GM18520 (cell line): ENCODE measurements around the gene PLAC1.

Source experiments
- ATAC-seq: cut with Tn5 transposase; IDR thresholded peaks from one replicate; pipeline ENCODE4 v1.9.1; 2021; ENCODE audit not compliant: unreplicated experiment

PLAC1 gene

DNA sequence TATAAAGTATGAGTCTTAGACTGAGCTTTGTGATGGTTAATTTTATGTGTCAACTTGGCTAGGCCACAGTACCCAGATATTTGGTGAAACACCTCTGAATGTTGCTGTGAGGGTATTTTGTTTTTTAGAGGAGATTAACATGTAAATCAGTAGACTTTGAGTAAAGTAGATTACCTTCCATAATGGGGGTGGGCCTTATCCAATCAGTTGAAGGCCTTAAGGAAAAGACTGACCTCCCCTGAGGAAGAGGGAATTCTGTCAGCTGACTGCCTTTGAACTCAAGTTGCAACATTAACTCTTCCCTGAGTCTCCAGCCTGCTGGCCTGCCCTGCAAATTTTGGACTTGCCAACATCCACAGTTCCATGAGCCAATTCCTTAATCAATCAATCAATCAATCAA, 66.0 kb downstream of the PLAC1 start:
- no peak for ATAC-seq

- no peak for ATAC-seq
Observed at GRCh38 chrX:134591502-134591901, 66.8 kb downstream of the PLAC1 start.

DNA sequence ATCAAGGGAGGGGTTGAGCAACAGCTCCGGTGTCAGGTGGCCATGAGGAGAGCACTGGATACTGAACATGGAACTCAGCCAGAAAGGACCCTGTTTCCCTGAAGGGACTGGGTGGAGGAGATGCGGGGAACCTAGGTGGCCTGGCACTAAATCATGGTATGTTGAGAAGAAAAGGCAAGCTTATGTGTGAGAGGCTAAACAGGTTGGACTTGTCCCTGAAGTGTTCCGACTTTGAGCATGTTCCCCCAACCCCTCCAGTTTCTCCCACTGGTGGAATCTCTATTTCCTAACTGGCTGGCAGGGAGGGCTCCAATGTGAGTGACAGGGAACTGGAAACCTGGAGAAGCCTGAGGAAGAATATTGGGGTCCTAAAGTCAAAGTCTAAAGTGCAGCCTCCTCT, 69.5 kb downstream of the PLAC1 start:
- no peak for ATAC-seq

DNA sequence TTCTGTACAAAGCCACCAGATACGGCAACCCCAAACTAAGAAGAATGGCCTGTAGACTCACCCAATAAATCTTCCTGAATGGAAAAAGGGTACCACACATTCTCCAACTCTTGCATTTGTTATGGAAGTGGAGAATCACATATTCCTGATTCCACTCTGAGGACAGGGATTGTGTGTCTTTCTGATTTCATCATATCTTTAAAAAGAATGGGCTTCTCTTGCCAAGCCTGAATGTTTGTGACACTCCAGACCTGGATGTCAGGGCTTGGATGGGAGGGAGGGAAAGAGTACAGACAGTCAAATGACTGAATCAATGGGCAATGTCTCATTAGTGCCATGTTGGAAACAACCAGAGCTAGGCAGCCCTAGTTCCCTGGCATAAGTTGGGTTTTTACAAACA, 77.4 kb downstream of the PLAC1 start:
- no peak for ATAC-seq

DNA sequence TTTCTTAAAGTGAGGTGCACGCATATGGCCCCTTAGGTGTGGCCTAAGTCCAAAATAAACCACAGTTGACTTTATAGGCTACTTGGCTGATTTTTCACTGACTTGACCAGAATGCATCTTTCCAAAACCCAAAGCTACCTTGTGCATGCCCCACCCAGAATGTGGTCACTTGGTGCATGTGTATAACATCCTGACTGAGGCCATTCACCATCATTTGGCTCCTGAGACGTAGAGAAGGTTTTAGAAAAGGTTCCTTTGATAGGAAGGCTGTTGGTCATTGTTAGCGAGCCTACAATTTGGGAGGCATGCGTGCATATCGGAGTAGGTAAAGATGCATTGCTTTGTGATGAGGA, 84.6 kb downstream of the PLAC1 start:
- no peak for ATAC-seq

DNA sequence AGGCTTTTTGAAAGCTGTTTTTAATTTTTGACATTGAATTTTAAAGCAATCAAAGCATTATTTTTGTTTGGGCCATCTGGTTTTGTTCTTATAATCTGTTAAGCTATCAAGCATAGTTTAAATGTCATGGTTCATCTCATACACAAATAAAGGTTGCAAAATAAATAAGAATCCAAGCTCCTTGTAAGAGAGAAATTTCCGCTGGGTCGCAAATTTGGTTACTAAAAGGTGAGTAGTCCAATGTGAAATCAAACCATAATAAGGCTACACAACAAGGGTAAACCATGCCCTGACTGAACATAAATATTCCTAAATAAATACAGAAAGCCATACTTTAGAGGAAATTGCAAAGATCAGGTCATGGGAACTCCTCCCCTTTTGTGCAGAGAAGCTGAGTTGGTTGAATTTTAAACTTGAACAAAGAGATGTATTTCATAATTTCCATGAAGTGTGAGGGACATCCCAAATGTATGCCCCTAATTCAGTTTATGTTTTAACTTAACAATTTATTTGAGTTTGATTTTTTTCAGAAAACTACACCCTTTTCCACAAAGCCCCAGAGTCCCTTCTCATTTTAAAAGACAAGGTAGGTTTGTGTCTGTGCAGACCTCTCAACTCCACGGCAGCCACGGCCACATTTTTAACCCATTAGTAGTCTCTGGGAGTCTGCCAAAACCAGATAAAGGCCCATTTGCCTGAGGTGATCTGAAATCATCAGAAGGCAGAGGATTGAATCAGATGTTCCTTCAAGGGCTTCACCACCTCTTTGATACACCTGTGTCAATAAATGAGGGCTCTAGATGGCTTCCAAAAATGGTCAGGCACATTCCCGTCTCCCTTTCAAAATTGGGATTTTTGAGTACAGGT, 85.2 kb downstream of the PLAC1 start:
- ATAC-seq, result no peak

GRCh38 chrX:134571796-134572195, 86.5 kb downstream of the PLAC1 start:
- ATAC-seq, result no peak

DNA sequence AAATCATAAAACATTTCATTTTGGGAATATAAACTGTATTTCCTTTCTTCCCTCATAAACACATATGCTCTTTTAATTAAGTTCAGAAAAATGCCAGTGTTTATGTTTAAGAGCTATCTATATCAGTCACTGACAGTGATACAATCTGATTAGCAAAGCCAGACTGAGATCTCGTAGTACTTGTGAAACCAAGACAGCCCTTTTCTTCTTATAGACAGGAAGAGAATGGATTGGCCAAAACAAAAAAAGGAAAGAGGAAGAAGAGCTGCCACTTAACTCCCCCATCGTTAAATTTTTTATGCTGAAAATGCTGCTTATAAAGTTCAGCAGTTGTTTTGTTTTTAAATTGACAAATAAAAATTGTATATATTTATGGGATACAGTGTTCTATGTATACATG, 87.4 kb downstream of the PLAC1 start:
- no peak for ATAC-seq

- ATAC-seq, result no peak
Observed at GRCh38 chrX:134570509-134570846, 87.8 kb downstream of the PLAC1 start.

GRCh38 chrX:134569306-134569705, 89.0 kb downstream of the PLAC1 start:
- no peak for ATAC-seq

- no peak for ATAC-seq
Observed at GRCh38 chrX:134568285-134569016, 89.8 kb downstream of the PLAC1 start.

- ATAC-seq, result no peak
Observed at GRCh38 chrX:134566506-134566905, 91.8 kb downstream of the PLAC1 start.

DNA sequence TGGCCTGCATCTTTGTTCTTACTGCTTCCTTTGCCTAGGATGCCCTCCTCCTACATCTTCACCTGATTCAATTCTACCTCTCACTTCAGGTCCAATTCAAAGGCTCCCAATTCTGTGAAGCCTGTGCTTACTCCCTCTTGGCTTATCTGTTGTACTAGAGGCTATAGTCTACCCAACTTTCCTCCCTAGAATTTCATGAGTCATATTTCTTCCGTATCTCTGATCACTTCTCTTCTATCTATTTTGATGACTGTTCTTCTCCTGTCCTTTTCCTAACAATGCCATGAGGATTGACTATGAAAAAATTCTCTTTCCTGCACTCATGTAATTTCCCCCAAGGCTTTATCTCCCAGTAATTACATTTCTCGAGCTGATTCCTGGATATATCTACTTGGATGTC, 96.3 kb downstream of the PLAC1 start:
- ATAC-seq, result no peak

DNA sequence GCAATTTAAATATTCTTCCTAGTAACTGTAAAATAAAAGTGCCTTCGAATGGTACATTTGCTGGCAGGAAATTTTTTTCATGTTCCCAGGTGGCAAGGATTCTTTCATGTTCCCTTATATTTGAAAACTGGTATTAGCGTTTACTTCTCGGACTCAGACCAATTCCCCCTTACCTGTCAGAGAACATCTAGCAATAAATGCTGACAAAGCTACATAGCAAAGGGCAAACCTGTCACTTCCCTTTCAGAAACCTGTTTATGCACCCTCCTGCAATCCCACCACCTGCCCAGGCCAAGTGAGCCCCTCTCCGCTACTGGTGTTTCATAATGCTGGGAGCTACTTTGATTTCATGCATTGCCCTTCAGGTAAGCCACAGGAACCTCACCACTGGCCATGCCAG, 100.1 kb downstream of the PLAC1 start:
- ATAC-seq, result no peak

- no peak for ATAC-seq
Observed at GRCh38 chrX:134554291-134554690, 104.0 kb downstream of the PLAC1 start.

DNA sequence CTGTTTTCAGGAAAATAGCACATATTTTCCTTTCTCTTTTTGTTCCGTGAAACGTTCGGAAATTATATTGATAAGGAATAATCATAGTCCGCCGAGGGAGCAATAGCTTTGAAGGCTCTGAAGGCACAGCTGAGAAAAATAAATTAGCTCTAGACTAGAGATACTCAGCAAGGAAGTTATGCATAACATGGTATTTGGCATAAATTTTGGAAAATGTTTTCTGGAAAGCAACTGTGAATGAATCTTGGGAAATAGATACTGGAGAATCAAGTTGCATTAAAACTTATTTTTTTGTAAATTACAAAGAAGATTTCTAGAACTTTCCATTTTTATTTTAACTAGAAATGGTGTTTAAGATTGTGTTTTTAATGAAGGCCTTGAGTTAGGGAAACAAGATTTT, 105.9 kb downstream of the PLAC1 start:
- no peak for ATAC-seq

DNA sequence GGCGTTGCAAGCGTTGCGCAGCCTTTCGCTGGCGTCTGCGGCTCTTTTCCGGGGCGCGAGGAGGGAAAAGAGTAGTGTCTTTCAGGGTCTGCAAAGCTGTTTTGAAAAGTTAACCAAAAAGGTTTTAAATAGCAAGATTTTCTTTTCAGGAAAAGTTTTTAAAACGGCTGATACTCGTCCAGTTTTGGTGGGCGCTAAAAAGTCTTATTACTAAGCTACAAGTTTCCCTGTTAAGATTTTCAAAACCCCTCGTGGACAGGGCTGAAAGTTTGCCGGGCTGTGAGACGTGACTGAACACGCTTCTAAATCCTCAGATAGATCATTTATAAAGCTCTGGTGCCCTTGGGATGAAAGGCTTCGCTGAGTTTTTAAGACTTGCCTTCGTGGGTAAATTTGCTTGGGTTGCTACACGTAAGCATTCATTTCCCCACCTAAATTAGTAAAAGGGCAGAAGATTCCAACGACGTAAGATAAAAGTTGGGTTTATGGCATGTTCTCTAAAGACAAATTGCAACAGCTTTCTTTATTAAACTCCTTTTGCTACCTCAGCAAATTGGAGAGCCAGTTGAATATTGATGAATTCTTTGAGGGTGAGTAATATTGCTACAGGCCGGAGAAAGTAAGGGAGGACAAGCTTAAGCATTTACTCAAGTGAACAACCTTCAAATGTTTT, 106.8 kb downstream of the PLAC1 start:
- no peak for ATAC-seq

- ATAC-seq, result no peak
Observed at GRCh38 chrX:134548257-134549201, 109.7 kb downstream of the PLAC1 start.

GRCh38 chrX:134547047-134547679, 111.1 kb downstream of the PLAC1 start:
- no peak for ATAC-seq

DNA sequence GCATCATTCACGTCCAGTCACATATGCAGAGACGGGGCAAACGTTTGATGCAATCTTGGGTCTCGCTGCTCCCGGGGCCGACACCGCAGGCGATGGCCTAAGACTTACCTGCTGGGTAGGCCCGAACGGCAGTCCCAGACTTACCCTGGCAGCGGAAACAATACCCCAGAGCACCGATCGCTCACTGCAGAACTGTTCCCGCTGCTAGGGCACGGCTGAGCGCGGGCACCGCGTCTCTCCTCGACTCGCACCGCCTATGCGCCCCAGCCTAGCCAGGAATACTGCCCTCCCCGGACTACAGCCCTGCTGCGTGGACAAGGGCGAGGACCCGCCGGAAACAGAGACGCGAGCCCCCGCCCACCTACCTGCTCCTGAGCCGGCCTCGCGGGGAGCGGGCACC, 112.1 kb downstream of the PLAC1 start:
- ATAC-seq, result no peak

DNA sequence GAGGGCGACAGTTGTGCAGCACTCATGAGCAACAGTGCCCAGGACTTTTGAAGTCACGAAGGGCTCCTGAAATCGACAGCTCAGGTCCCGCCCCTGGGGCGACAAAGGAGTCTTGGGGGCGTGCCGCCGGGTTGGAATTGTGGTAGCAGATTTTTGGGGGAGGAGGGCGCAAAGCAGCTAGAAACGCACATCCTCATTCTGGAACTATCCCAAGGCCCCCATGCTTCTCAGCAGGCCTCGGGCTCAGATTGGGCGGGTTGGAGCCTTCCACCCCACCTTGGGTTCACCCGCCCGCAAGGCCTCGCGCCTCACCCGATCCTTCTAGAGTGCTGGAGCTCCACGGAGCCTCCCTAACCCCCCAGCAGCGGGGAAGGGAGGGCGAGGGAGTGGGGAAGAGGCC, 112.8 kb downstream of the PLAC1 start:
- ATAC-seq, result no peak
